HEK293 (cell line): Measurements from ENCODE around the gene NENF.

Experiments used
- CTCF ChIA-PET: fragments of 350-600 bp; formaldehyde crosslinking; extraction: SDS; loops from one replicate; lab custom pipeline; 2021; ENCODE audit warnings: antibody characterized with exemption; lab: Yijun Ruan, JAX
- POLR2A ChIA-PET: fragments of 300-600 bp; formaldehyde crosslinking; extraction: SDS; loops from one replicate; lab custom pipeline; 2020; ENCODE audit warnings: antibody characterized with exemption, inconsistent platforms; lab: Yijun Ruan, JAX
- H3K27ac ChIP-seq: fragments of 200-500 bp; sonication (Bioruptor generic); 2 replicates; pipeline ENCODE4 v1.5.1; 2014; ENCODE audit warnings: low read depth, low read length, control low read depth, inconsistent platforms; ENCODE audit errors: extremely low read depth
- H3K36me3 ChIP-seq, 2 experiments: fragments of 200-500 bp in 1 of 2; sonication (Bioruptor generic) in 1 of 2; 1 replicate in 1 of 2; 2 replicates in 1 of 2; pipeline ENCODE4 v1.5.1; 2014 to 2017; ENCODE audit warnings: inconsistent platforms in 2 of 2, low read length in 2 of 2; ENCODE audit not compliant: control insufficient read depth in 2 of 2, insufficient read depth in 1 of 2
- H3K4me1 ChIP-seq: fragments of 200-500 bp; sonication (Bioruptor generic); 2 replicates; pipeline ENCODE4 v1.5.1; 2014; ENCODE audit warnings: mild to moderate bottlenecking, low read length, inconsistent platforms; ENCODE audit not compliant: control insufficient read depth, insufficient read depth
- H3K4me3 ChIP-seq: 2 replicates; pipeline ENCODE4 v1.5.1; 2011; ENCODE audit warnings: low read depth, mild to moderate bottlenecking, control low read depth, low read length, moderate library complexity
- H3K9me3 ChIP-seq: fragments of 200-500 bp; sonication (Bioruptor generic); 2 replicates; pipeline ENCODE4 v1.5.1; 2014; ENCODE audit warnings: low read depth, low read length, inconsistent platforms; ENCODE audit not compliant: control insufficient read depth, insufficient read depth
- SCRT1 ChIP-seq: fragments of 450-650 bp; formaldehyde crosslinking; IDR thresholded peaks from 2 replicates; pipeline ENCODE4 v1.5.1; 2016; ENCODE audit warnings: missing biosample characterization, missing genetic modification characterization, borderline replicate concordance
- SCRT2 ChIP-seq: fragments of 450-650 bp; formaldehyde crosslinking; IDR thresholded peaks from 2 replicates; pipeline ENCODE4 v1.5.1; 2016; ENCODE audit warnings: missing biosample characterization, missing genetic modification characterization
- ZBTB10 ChIP-seq: fragments of 450-650 bp; formaldehyde crosslinking; IDR thresholded peaks from 2 replicates; pipeline ENCODE4 v1.5.1; 2016; ENCODE audit warnings: missing biosample characterization, missing genetic modification characterization
- ZBTB48 ChIP-seq: fragments of 450-650 bp; formaldehyde crosslinking; IDR thresholded peaks from 2 replicates; pipeline ENCODE4 v1.5.1; 2016; ENCODE audit warnings: missing biosample characterization, missing genetic modification characterization
- ZNF292 ChIP-seq: fragments of 450-650 bp; formaldehyde crosslinking; IDR thresholded peaks from 2 replicates; pipeline ENCODE4 v1.5.1; 2016; ENCODE audit warnings: low read depth, missing biosample characterization, missing genetic modification characterization, borderline replicate concordance
- ZNF350 ChIP-seq: fragments of 450-650 bp; formaldehyde crosslinking; IDR thresholded peaks from 2 replicates; pipeline ENCODE4 v1.5.0; 2017; ENCODE audit warnings: missing biosample characterization, mild to moderate bottlenecking, missing genetic modification characterization
- ZNF623 ChIP-seq: fragments of 450-650 bp; formaldehyde crosslinking; IDR thresholded peaks from 2 replicates; pipeline ENCODE4 v1.5.1; 2016; ENCODE audit warnings: missing biosample characterization, missing genetic modification characterization
- TF ChIP-seq, protein P1 (sequence below): fragments of 450-650 bp; formaldehyde crosslinking; IDR thresholded peaks from 2 replicates; pipeline ENCODE4 v1.5.1; 2016; ENCODE audit warnings: missing biosample characterization, missing genetic modification characterization, low read depth

Gene NENF

GRCh38 chr1:212450331-212450881 is 17.7 kb downstream of the NENF start:
- no peak overlapping the region for H3K27ac ChIP-seq
- CTCF ChIA-PET, result interaction anchor here (1.5 kb wide), 1 partner anchor 159 kb away, joined by 3 read pairs; no protein-coding TSS in a partner anchor
- POLR2A ChIA-PET, result no interaction called here

GRCh38 chr1:212451416-212452322 is 18.9 kb downstream of the NENF start:
- Histone ChIP-seq H3K36me3 (peaks cover 0 to 4% of the 10 kb centered on the region in 2 experiments; a peak in 1 of 3 replicates), H3K27ac (no peak overlapping the region), H3K9me3 (no peaks in the 10 kb centered on the region), H3K4me3 (no peak overlapping the region), H3K4me1 (no peaks in the 10 kb centered on the region)
- peak; percentile 63 for TF ChIP-seq SCRT2 (tag by site-specific recombination)
- no peak for TF ChIP-seq ZBTB10
- TF ChIP-seq SCRT1, result peak; percentile 67; the same call in 1 of the 2 replicates
- no peak for TF ChIP-seq ZNF350 (tag by site-specific recombination)
- ChIA-PET CTCF (interaction anchor here (0.6 to 3.5 kb wide), 3 partner anchors 26 to 781 kb away, joined by 3 to 16 read pairs (median 3); no protein-coding TSS in a partner anchor), POLR2A (no interaction called here)

More at GRCh38 chr1:212450331-212450881, 17.7 kb downstream of the NENF start:
- Histone ChIP-seq H3K4me1 (no peaks in the 10 kb centered on the region), H3K4me3 (no peak overlapping the region), H3K9me3 (no peaks in the 10 kb centered on the region), H3K36me3 (peaks cover 8 to 14% of the 10 kb centered on the region in 2 experiments; a peak in 2 of 3 replicates)
- no peak for TF ChIP-seq ZNF292 (tag by site-specific recombination)
- TF ChIP-seq, protein P1, sequence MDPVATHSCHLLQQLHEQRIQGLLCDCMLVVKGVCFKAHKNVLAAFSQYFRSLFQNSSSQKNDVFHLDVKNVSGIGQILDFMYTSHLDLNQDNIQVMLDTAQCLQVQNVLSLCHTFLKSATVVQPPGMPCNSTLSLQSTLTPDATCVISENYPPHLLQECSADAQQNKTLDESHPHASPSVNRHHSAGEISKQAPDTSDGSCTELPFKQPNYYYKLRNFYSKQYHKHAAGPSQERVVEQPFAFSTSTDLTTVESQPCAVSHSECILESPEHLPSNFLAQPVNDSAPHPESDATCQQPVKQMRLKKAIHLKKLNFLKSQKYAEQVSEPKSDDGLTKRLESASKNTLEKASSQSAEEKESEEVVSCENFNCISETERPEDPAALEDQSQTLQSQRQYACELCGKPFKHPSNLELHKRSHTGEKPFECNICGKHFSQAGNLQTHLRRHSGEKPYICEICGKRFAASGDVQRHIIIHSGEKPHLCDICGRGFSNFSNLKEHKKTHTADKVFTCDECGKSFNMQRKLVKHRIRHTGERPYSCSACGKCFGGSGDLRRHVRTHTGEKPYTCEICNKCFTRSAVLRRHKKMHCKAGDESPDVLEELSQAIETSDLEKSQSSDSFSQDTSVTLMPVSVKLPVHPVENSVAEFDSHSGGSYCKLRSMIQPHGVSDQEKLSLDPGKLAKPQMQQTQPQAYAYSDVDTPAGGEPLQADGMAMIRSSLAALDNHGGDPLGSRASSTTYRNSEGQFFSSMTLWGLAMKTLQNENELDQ, result peak; percentile 84

DNA sequence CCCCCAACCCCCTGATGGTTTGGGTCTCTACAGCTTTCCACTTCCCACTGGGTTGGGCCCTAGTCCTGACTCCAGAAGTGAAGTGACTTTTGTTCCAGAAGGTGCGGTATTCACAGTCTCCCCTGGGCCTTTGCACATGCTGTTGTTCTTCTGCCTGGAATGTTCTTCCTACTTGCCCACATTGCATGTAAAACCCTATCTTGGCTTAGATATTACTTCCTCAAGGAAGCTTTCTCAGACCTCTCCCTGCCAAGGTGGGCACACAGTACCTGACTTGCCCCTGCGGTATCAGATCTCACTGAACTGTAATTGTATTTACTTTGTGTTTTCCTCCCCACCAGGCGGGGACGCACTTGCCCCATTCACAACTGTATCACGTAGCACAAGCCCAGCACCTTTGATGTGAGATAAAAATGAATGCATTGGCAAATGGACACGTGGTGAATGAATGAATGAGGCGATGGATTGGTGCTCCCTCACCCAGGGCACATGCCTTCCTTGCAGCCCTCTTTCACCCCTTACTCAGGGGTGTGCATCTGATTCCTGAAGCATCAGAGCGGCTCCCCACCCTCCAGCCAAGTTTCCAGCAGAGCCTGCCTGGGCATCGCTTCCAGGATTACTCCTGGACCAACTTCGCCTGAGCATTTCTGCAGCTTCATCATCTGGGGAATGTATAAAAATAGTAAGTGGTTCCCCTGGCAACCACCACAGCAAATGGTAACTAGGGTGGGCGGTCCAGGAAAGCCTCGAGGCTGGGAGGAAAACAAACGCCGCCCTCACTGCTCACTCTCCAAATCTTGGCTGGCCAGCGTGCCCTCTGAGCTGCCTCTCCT is 19.8 kb downstream of the NENF start:
- no peak overlapping the region for H3K27ac ChIP-seq
- ChIA-PET POLR2A (no interaction called here), CTCF (interaction anchor here (0.7 to 3.5 kb wide), 6 partner anchors 26 to 775 kb away, joined by 3 to 16 read pairs (median 3); no protein-coding TSS in a partner anchor)
- H3K4me3 ChIP-seq, result no peak overlapping the region
- H3K9me3 ChIP-seq, result no peaks in the 10 kb centered on the region
- TF ChIP-seq ZNF623 (tag by site-specific recombination) (peak; percentile 91), ZBTB48 (tag by site-specific recombination) (no peak)
- H3K36me3 ChIP-seq, result no peaks in the 10 kb centered on the region
- no peaks in the 10 kb centered on the region for H3K4me1 ChIP-seq
